ENCODE measurements around the gene SLCO1C1.
"Not testable (repeated sequence)": the region's sequence is repeated elsewhere in the genome, so short reads cannot be mapped to it uniquely, and the experiment has no call there.

Gene SLCO1C1

DNA sequence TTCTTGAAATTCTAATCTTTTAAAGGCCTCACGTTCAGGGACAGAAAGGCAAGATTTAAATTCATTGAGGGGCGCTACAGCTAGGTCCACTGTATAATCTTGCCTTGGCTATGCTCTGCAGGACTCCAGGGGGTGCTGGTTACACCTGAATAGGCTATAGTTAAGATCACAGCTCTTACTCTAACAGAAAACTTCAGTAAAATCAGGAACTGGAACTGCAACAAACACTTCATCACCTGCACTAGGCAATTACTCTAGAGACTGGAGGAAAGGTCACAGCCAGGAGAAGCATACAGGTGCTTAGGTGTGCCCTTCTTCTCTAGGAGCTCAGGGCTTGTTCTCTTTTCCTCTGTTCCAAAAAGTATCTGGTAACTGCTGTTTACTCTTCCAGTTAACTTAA is 20.9 kb downstream of the SLCO1C1 start:
- Histone ChIP-seq H3K4me1 (ENCODE audit: control insufficient read depth, insufficient read depth, low read length) (no peaks in the 10 kb centered on the region), H3K4me3 (ENCODE audit: low read length in 2 of 2) (no peak overlapping the region), H3K27me3 (ENCODE audit: control insufficient read depth in 1 of 2, insufficient read depth in 2 of 2, low read length in 2 of 2) (no peaks in the 10 kb centered on the region), H3K9ac (ENCODE audit: low read length in 2 of 2) (no peak overlapping the region), H3K9me3 (ENCODE audit: control insufficient read depth in 2 of 2, low read length in 2 of 2) (no peaks in the 10 kb centered on the region), H3K27ac (ENCODE audit: low read length) (no peak overlapping the region), H3K36me3 (ENCODE audit: control insufficient read depth in 2 of 2, insufficient read depth in 2 of 2, low read length in 2 of 2) (no peaks in the 10 kb centered on the region)

DNA sequence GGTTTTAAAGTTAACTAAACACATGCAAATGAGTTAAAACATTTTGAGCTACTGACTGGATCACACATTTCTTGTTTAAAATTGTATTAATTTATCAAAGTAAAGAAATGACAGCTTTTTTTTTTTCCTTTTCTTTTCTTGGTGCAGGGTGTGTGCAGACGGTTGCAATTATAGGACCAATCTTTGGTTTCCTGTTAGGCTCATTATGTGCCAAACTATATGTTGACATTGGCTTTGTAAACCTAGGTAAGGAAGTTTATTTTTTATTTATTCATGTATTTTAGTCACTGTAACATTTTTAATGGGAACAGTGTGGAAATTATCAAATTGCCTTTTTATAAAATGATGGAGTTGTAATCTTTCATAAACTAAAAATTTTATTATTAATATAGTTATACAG is 21.9 kb downstream of the SLCO1C1 start:
- no peaks in the 10 kb centered on the region for H3K36me3 ChIP-seq (ENCODE audit: control insufficient read depth in 2 of 2, insufficient read depth in 2 of 2, low read length in 2 of 2)
- H3K9me3 ChIP-seq (ENCODE audit: control insufficient read depth in 2 of 2, low read length in 2 of 2) = no peaks in the 10 kb centered on the region
- no peak overlapping the region for H3K27ac ChIP-seq (ENCODE audit: low read length)
- H3K9ac ChIP-seq (ENCODE audit: low read length in 2 of 2) = no peak overlapping the region
- no peaks in the 10 kb centered on the region for H3K27me3 ChIP-seq (ENCODE audit: control insufficient read depth in 1 of 2, insufficient read depth in 2 of 2, low read length in 2 of 2)
- no peaks in the 10 kb centered on the region for H3K4me1 ChIP-seq (ENCODE audit: control insufficient read depth, insufficient read depth, low read length)
- H3K4me3 ChIP-seq (ENCODE audit: low read length in 2 of 2) = no peak overlapping the region

DNA sequence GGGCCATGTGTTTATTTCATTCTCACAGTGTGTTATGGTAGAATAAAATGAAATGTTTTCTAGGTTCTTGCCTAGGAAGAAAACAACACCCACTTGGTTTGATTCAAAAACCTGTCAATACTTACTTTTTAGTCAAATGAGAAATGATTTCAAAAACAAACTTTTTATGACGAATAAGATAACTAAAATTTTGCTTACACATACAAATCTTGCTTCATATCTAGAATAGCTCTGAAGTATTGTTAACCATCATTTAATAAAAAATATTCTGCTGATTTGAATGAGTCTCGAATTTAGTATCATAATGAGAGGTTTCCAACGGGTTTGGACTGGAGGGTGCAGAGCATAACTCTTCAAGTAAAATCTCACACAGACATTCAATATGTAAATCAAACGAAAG is 23.2 kb downstream of the SLCO1C1 start:
- no peak overlapping the region for H3K9ac ChIP-seq (ENCODE audit: low read length in 2 of 2)
- no peaks in the 10 kb centered on the region for H3K36me3 ChIP-seq (ENCODE audit: control insufficient read depth in 2 of 2, insufficient read depth in 2 of 2, low read length in 2 of 2)
- H3K4me3 ChIP-seq (ENCODE audit: low read length in 2 of 2) = no peak overlapping the region
- H3K27ac ChIP-seq (ENCODE audit: low read length) = no peak overlapping the region
- H3K4me1 ChIP-seq (ENCODE audit: control insufficient read depth, insufficient read depth, low read length) = no peaks in the 10 kb centered on the region
- no peaks in the 10 kb centered on the region for H3K27me3 ChIP-seq (ENCODE audit: control insufficient read depth in 1 of 2, insufficient read depth in 2 of 2, low read length in 2 of 2)
- no peaks in the 10 kb centered on the region for H3K9me3 ChIP-seq (ENCODE audit: control insufficient read depth in 2 of 2, low read length in 2 of 2)

GRCh38 chr12:20722142-20722541 is 27.0 kb downstream of the SLCO1C1 start:
- Histone ChIP-seq H3K36me3 (ENCODE audit: control insufficient read depth in 2 of 2, insufficient read depth in 2 of 2, low read length in 2 of 2) (no peaks in the 10 kb centered on the region), H3K27ac (ENCODE audit: low read length) (no peak overlapping the region), H3K4me3 (ENCODE audit: low read length in 2 of 2) (no peak overlapping the region), H3K4me1 (ENCODE audit: control insufficient read depth, insufficient read depth, low read length) (no peaks in the 10 kb centered on the region), H3K9ac (ENCODE audit: low read length in 2 of 2) (no peak overlapping the region), H3K27me3 (ENCODE audit: control insufficient read depth in 1 of 2, insufficient read depth in 2 of 2, low read length in 2 of 2) (no peaks in the 10 kb centered on the region), H3K9me3 (ENCODE audit: control insufficient read depth in 2 of 2, low read length in 2 of 2) (no peaks in the 10 kb centered on the region)

DNA sequence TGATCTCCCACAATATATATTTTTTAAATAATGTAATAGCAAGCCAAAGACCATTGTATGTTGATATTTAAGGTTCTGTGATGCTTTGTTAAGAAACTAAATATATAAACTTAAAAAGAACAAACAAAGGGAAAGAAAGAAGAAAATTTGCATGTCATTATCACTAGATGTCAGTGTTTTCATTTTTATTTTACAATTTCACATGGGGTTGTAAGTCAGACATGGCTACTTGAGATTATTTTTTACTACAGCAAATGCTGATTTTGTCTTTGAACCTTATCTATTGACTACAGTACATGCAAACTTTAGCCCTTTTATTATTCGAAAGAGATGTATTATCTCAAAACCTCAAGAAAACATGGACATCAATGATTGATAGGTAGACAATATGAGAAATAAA is 36.1 kb downstream of the SLCO1C1 start:
- no peak overlapping the region for H3K27ac ChIP-seq (ENCODE audit: low read length)
- H3K9ac ChIP-seq (ENCODE audit: low read length in 2 of 2) = no peak overlapping the region
- no peaks in the 10 kb centered on the region for H3K27me3 ChIP-seq (ENCODE audit: control insufficient read depth in 1 of 2, insufficient read depth in 2 of 2, low read length in 2 of 2)
- no peak overlapping the region for H3K4me3 ChIP-seq (ENCODE audit: low read length in 2 of 2)
- no peaks in the 10 kb centered on the region for H3K36me3 ChIP-seq (ENCODE audit: control insufficient read depth in 2 of 2, insufficient read depth in 2 of 2, low read length in 2 of 2)
- H3K9me3 ChIP-seq (ENCODE audit: control insufficient read depth in 2 of 2, low read length in 2 of 2) = no peaks in the 10 kb centered on the region
- no peaks in the 10 kb centered on the region for H3K4me1 ChIP-seq (ENCODE audit: control insufficient read depth, insufficient read depth, low read length)

GRCh38 chr12:20740972-20741371 is 45.8 kb downstream of the SLCO1C1 start:
- no peaks in the 10 kb centered on the region for H3K4me1 ChIP-seq (ENCODE audit: control insufficient read depth, insufficient read depth, low read length)
- no peaks in the 10 kb centered on the region for H3K36me3 ChIP-seq (ENCODE audit: control insufficient read depth in 2 of 2, insufficient read depth in 2 of 2, low read length in 2 of 2)
- no peak overlapping the region for H3K4me3 ChIP-seq (ENCODE audit: low read length in 2 of 2)
- no peaks in the 10 kb centered on the region for H3K27me3 ChIP-seq (ENCODE audit: control insufficient read depth in 1 of 2, insufficient read depth in 2 of 2, low read length in 2 of 2)
- no peak overlapping the region for H3K27ac ChIP-seq (ENCODE audit: low read length)
- no peak overlapping the region for H3K9ac ChIP-seq (ENCODE audit: low read length in 2 of 2)
- no peaks in the 10 kb centered on the region for H3K9me3 ChIP-seq (ENCODE audit: control insufficient read depth in 2 of 2, low read length in 2 of 2)

DNA sequence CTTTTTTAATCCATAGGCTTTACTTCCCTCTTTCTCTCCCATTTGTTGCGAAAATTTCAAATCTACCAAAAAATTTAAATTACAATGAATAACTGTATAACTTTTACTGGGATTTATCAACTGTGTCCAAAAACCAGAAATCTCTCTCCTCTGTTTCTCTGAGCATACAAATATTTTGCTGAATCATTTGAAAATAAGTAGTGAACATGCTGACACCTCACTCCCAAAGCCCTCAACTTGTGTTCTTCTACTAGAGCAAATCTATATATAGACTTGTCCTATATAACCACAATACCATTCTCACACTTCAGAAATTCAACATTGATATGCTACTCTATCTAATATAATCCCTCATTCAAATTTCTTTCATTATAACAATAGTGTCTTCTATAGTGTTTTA is 53.1 kb downstream of the SLCO1C1 start:
- Histone ChIP-seq H3K36me3 (ENCODE audit: control insufficient read depth in 2 of 2, insufficient read depth in 2 of 2, low read length in 2 of 2) (no peaks in the 10 kb centered on the region), H3K9ac (ENCODE audit: low read length in 2 of 2) (no peak overlapping the region), H3K4me3 (ENCODE audit: low read length in 2 of 2) (no peak overlapping the region), H3K4me1 (ENCODE audit: control insufficient read depth, insufficient read depth, low read length) (no peaks in the 10 kb centered on the region), H3K9me3 (ENCODE audit: control insufficient read depth in 2 of 2, low read length in 2 of 2) (no peaks in the 10 kb centered on the region), H3K27me3 (ENCODE audit: control insufficient read depth in 1 of 2, insufficient read depth in 2 of 2, low read length in 2 of 2) (no peaks in the 10 kb centered on the region), H3K27ac (ENCODE audit: low read length) (no peak overlapping the region)

DNA sequence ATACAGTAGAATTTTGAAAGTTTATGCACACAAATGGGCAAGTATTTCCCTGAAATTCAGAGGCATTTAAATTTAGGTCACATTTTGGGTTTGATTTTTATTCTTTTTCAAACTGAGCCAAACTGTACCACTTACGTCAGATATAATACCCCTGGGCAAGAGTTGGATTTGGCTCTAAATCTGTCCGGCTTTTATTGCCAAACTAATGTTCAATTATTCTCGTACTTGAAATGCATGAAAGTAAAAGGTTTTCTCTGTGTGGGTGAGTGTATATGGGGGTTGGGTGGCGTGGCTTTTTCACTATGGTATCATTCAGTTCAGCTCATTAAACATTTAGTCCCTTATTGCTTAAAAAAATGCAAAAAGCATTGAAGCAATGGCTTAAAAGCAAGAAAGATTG is 55.9 kb downstream of the SLCO1C1 start:
- Histone ChIP-seq H3K4me1 (ENCODE audit: control insufficient read depth, insufficient read depth, low read length) (no peaks in the 10 kb centered on the region), H3K27ac (ENCODE audit: low read length) (no peak overlapping the region), H3K4me3 (ENCODE audit: low read length in 2 of 2) (no peak overlapping the region), H3K9ac (ENCODE audit: low read length in 2 of 2) (no peak overlapping the region), H3K36me3 (ENCODE audit: control insufficient read depth in 2 of 2, insufficient read depth in 2 of 2, low read length in 2 of 2) (no peaks in the 10 kb centered on the region), H3K27me3 (ENCODE audit: control insufficient read depth in 1 of 2, insufficient read depth in 2 of 2, low read length in 2 of 2) (no peaks in the 10 kb centered on the region), H3K9me3 (ENCODE audit: control insufficient read depth in 2 of 2, low read length in 2 of 2) (no peaks in the 10 kb centered on the region)

GRCh38 chr12:20777420-20777819 is 82.3 kb downstream of the SLCO1C1 start:
- H3K27ac ChIP-seq (ENCODE audit: low read length) = no peak overlapping the region
- no peak overlapping the region for H3K9ac ChIP-seq (ENCODE audit: low read length in 2 of 2)
- H3K4me1 ChIP-seq (ENCODE audit: control insufficient read depth, insufficient read depth, low read length) = no peaks in the 10 kb centered on the region
- H3K27me3 ChIP-seq (ENCODE audit: control insufficient read depth in 1 of 2, insufficient read depth in 2 of 2, low read length in 2 of 2) = no peaks in the 10 kb centered on the region
- H3K36me3 ChIP-seq (ENCODE audit: control insufficient read depth in 2 of 2, insufficient read depth in 2 of 2, low read length in 2 of 2) = no peaks in the 10 kb centered on the region
- H3K9me3 ChIP-seq (ENCODE audit: control insufficient read depth in 2 of 2, low read length in 2 of 2) = peaks cover 0 to 5% of the 10 kb centered on the region in 2 donors
- no peak overlapping the region for H3K4me3 ChIP-seq (ENCODE audit: low read length in 2 of 2)

GRCh38 chr12:20778969-20779368 is 83.8 kb downstream of the SLCO1C1 start:
- H3K4me1 ChIP-seq (ENCODE audit: control insufficient read depth, insufficient read depth, low read length) = no peaks in the 10 kb centered on the region
- H3K9ac ChIP-seq (ENCODE audit: low read length in 2 of 2) = no peak overlapping the region
- H3K36me3 ChIP-seq (ENCODE audit: control insufficient read depth in 2 of 2, insufficient read depth in 2 of 2, low read length in 2 of 2) = no peaks in the 10 kb centered on the region
- no peaks in the 10 kb centered on the region for H3K27me3 ChIP-seq (ENCODE audit: control insufficient read depth in 1 of 2, insufficient read depth in 2 of 2, low read length in 2 of 2)
- no peak overlapping the region for H3K4me3 ChIP-seq (ENCODE audit: low read length in 2 of 2)
- H3K27ac ChIP-seq (ENCODE audit: low read length) = no peak overlapping the region
- peaks cover 0 to 5% of the 10 kb centered on the region in 2 donors for H3K9me3 ChIP-seq (ENCODE audit: control insufficient read depth in 2 of 2, low read length in 2 of 2)

DNA sequence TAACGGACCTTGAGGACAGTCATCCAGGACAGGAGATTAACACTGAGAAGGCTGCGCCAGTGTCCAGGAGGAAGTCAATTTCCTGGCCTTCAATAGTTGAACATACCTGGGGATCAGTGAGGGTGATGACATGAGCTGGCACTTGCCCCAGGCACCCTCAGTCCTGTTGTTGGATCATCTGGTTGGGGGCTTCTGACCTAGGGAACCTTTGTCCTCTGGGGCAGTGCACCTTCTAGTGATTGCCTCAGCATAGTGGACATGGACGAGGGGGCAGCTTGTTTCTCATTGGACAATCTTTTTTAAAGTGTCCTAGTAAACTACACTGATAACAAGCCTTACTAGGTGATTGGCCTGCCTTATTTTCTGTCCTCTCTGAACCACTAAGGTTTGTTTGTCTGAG is 84.8 kb downstream of the SLCO1C1 start:
- H3K4me1 ChIP-seq (ENCODE audit: control insufficient read depth, insufficient read depth, low read length); H3K4me3 ChIP-seq (ENCODE audit: low read length in 2 of 2); H3K27me3 ChIP-seq (ENCODE audit: control insufficient read depth in 1 of 2, insufficient read depth in 2 of 2, low read length in 2 of 2); H3K9ac ChIP-seq (ENCODE audit: low read length in 2 of 2); H3K36me3 ChIP-seq (ENCODE audit: control insufficient read depth in 2 of 2, insufficient read depth in 2 of 2, low read length in 2 of 2); H3K27ac ChIP-seq (ENCODE audit: low read length); H3K9me3 ChIP-seq (ENCODE audit: control insufficient read depth in 2 of 2, low read length in 2 of 2): not testable (repeated sequence)

Measured in stomach smooth muscle (tissue), 2 donors.